Measurements from ENCODE around the gene EFEMP2. TPM values are rescaled to one million over a fixed set of nuclear protein-coding genes. Genes with fewer than 3 reads are reported as not detected.

The EFEMP2 gene
- total RNA-seq, 6 experiments from 2014 or later: 5.1 to 13.9 (median 7.8) TPM

DNA sequence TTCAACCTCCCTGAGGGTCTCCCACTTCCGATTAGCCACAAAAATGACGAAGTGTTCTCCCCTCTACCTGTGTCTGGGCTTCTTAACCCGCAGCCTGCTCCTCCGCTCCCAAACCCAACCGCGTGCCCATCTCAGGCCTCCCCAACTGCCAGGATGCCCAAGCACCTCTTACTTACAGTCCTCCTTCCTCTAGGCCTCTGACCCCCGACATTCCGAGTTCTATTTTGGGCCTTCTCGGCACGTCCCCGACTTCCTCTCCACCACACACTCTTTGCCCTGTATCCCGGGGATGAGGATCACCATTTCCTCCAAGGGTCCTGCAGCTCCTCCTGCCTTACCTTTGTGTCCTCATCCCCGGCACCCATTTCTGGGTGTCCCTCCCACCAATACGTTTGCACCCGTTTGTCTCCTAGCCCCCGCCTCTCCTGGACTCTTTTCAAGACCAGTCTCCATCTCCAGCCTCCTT, 12.8 kb downstream of the EFEMP2 start:
- Histone ChIP-seq H3K4me1 (peaks cover 0 to 26% (median 4%) of the 10 kb centered on the region in 4 donors), H3K27me3 (no peaks in the 10 kb centered on the region), H3K4me3 (peak overlapping the region; percentile 86 to 98 (median 97)), H3K9me3 (no peaks in the 10 kb centered on the region), H3K27ac (peak overlapping the region; percentile 94 to 96 (median 95)), H3K36me3 (peaks cover 0 to 43% (median 18%) of the 10 kb centered on the region in 4 donors)
- DNase-seq: peak in 2 of 3 donors; percentile 63 to 68
- TF ChIP-seq POLR2A (IDR thresholded peaks at IDR 0.05): no peak
- TF ChIP-seq, protein P1, sequence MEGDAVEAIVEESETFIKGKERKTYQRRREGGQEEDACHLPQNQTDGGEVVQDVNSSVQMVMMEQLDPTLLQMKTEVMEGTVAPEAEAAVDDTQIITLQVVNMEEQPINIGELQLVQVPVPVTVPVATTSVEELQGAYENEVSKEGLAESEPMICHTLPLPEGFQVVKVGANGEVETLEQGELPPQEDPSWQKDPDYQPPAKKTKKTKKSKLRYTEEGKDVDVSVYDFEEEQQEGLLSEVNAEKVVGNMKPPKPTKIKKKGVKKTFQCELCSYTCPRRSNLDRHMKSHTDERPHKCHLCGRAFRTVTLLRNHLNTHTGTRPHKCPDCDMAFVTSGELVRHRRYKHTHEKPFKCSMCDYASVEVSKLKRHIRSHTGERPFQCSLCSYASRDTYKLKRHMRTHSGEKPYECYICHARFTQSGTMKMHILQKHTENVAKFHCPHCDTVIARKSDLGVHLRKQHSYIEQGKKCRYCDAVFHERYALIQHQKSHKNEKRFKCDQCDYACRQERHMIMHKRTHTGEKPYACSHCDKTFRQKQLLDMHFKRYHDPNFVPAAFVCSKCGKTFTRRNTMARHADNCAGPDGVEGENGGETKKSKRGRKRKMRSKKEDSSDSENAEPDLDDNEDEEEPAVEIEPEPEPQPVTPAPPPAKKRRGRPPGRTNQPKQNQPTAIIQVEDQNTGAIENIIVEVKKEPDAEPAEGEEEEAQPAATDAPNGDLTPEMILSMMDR (IDR thresholded peaks at IDR 0.05): no peak
- ATAC-seq: no peak
- intact Hi-C loops (cut with DNase I): no loop called here
- 5% methylated on average over 15 of the region's 16 CpGs for WGBS (ENCODE audit: insufficient coverage, low coverage, low lambda C conversion rate, missing lambda C conversion rate)

DNA sequence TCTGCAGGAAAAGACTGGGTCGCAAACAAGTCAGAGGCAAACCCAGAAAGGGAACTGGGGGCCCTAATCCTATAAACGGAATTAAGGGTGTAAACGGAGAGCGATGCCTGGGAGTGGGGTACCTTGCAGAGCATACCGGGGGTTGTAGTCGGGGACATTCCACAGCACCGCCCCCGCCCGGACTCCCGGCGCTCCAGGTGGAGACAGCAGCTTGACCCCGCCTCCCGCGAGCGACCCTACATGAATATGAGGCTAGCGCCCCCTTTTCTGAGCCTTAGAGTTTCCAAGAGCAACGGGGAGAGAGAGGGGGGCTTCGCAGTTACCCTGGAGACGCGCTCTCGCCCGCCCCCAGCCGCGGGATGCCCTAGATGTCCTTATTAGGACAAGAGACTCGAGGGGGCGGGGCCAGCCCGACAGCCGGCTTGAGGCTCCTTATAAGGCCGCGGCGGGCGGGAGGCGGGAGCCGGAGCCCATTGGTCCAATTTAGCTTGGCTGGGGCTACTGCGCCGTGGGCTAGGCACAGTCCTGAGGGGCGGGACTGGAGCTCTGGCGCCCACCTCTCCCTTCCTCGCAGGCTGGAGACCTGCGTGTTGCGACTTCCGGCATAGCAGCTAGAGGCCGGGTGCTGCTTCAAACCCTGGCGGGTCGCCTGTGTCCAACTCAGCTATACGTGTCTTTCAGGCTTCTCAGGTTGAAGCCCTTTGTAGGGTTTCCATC, 13.3 kb downstream of the EFEMP2 start:
- H3K27ac ChIP-seq: peak overlapping the region; percentile 94 to 96 (median 95)
- peak; percentile 93 for TF ChIP-seq POLR2A (IDR thresholded peaks at IDR 0.05)
- TF ChIP-seq, protein P1 (IDR thresholded peaks at IDR 0.05): peak in 2 of 4 donors; percentile 25 to 28
- H3K27me3 ChIP-seq: no peaks in the 10 kb centered on the region
- no peaks in the 10 kb centered on the region for H3K9me3 ChIP-seq
- 2% methylated on average over 11 of the region's 46 CpGs for whole genome bisulfite sequencing (ENCODE audit: insufficient coverage, low coverage, low lambda C conversion rate, missing lambda C conversion rate)
- peaks cover 0 to 43% (median 20%) of the 10 kb centered on the region in 4 donors for H3K36me3 ChIP-seq
- intact Hi-C loops (cut with DNase I): no loop called here
- peaks cover 0 to 26% (median 4%) of the 10 kb centered on the region in 4 donors for H3K4me1 ChIP-seq
- DNase-seq (peak; percentile 98 to 99 (median 99)), ATAC-seq (peak; percentile 63 to 75 (median 72))
- H3K4me3 ChIP-seq: peak overlapping the region; percentile 86 to 98 (median 97)

DNA sequence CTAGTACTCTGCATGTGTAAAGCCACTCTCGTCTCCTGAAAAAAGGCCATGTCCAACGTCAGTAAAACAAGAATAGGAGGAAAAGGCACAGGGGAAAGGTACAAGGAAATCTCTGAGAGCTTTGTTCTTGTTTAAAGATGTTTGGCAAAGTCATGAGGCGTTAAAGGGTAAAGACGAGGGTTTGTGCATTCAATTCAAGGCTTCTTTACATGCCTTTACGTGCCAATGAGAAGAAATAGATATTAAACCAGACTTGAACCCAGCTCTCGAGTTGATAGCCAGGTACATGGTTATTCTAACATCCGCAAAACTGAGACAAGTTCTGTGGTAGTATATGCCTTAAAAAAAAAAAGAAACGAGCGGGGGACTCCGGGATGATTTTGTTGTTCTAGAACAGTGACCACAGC, 13.9 kb downstream of the EFEMP2 start:
- peak overlapping the region; percentile 86 to 98 (median 97) for H3K4me3 ChIP-seq
- TF ChIP-seq POLR2A (IDR thresholded peaks at IDR 0.05): no peak
- TF ChIP-seq, protein P1 (IDR thresholded peaks at IDR 0.05): no peak
- under 1% methylated on average over 10 of the region's 10 CpGs for WGBS (ENCODE audit: insufficient coverage, low coverage, low lambda C conversion rate, missing lambda C conversion rate)
- H3K4me1 ChIP-seq: peaks cover 0 to 26% (median 4%) of the 10 kb centered on the region in 4 donors
- intact Hi-C loops (cut with DNase I): no loop called here
- no peaks in the 10 kb centered on the region for H3K27me3 ChIP-seq
- no peaks in the 10 kb centered on the region for H3K9me3 ChIP-seq
- H3K27ac ChIP-seq: peak overlapping the region; percentile 94 to 96 (median 95)
- ATAC-seq (no peak), DNase-seq (no peak)
- peaks cover 0 to 43% (median 22%) of the 10 kb centered on the region in 4 donors for H3K36me3 ChIP-seq

DNA sequence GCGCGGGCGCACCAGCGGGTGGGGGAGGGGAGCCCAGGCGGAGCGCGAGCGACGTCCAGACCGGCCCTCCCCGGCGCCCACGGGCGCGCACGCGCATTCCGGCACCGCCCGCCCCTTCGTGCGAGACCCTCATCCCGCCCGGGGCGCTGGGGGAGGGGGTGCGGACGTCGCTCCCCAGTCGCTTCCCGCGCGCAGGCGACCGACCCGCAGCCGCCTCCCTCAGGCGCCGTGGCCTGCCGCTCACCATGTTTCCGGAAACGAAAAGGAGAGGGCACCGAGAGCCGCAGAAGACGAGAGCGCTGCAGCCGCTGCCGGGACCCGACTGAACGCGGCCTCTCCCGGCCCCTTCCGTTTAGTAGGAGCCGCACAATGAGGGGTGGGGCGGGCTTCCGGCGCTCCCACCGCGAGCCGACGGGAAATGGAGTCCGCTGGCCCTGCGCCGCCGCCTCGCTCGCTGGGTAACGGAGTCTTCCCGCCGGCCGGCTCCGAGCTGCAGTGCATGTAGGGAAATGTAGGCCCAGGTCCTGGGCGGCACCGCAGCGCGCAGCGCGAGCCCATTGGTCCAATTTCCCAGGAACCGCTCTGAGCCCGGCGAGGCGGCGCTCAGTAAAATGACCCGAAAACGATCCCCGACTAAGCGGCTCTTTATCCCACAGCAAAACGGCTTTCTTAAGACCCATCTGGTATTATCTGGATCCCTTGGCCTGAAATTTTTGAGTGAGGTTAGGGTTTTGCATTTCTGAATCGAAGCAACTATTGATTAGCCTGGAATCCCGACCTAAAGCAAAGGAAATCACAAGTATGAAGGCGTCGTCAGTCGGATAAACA, 14.5 kb downstream of the EFEMP2 start, which contains the start of gene CFL1:
Gene CFL1 (minus strand): TSS at position 328 of the 828 bp plus-strand sequence. CDS start 81 bp downstream, at position 247.
- Histone ChIP-seq H3K4me3 (peak within 1 kb of the TSS; percentile 86 to 98 (median 97)), H3K4me1 (peaks cover 0 to 26% (median 4%) of the 10 kb centered on the region in 4 donors), H3K27me3 (no peaks in the 10 kb centered on the region), H3K9me3 (no peaks in the 10 kb centered on the region), H3K36me3 (peaks cover 6 to 43% (median 23%) of the 10 kb centered on the region in 4 donors), H3K27ac (peak within 1 kb of the TSS; percentile 94 to 96 (median 95))
- TF ChIP-seq, protein P1 (IDR thresholded peaks at IDR 0.05): no peak
- TF ChIP-seq POLR2A (IDR thresholded peaks at IDR 0.05): peak; percentile 99
- ATAC-seq (peak; percentile 71 to 78 (median 74)), DNase-seq (peak; percentile 99)
- 0% methylated on average over 30 of the region's 92 CpGs for WGBS (ENCODE audit: insufficient coverage, low coverage, low lambda C conversion rate, missing lambda C conversion rate)
- intact Hi-C loops (cut with DNase I): no loop called here
